GM19452 (cell line): ENCODE results near the gene SFXN3.

Experiments used
- ATAC-seq: cut with Tn5 transposase; IDR thresholded peaks from one replicate; pipeline ENCODE4 v1.9.1; 2021; ENCODE audit not compliant: unreplicated experiment

Gene SFXN3

GRCh38 chr10:101000127-101000914, 30.7 kb upstream of the SFXN3 start:
- no peak for ATAC-seq

GRCh38 chr10:101000915-101001658, 29.9 kb upstream of the SFXN3 start:
- ATAC-seq, result no peak

GRCh38 chr10:101001659-101002035, 29.4 kb upstream of the SFXN3 start:
- ATAC-seq, result no peak

- no peak for ATAC-seq
These were observed 28.6 kb upstream of the SFXN3 start for GRCh38 chr10:101002456-101002855.

GRCh38 chr10:101003639-101004206, 27.3 kb upstream of the SFXN3 start:
- no peak for ATAC-seq

GRCh38 chr10:101005361-101005760, 25.7 kb upstream of the SFXN3 start:
- ATAC-seq, result no peak

GRCh38 chr10:101005869-101006567, 25.0 kb upstream of the SFXN3 start:
- ATAC-seq, result no peak

- ATAC-seq, result no peak
These were observed 24.4 kb upstream of the SFXN3 start for GRCh38 chr10:101006593-101007098.

- ATAC-seq, result no peak
These were observed 23.8 kb upstream of the SFXN3 start for GRCh38 chr10:101007099-101007711.

GRCh38 chr10:101007915-101008822, 22.9 kb upstream of the SFXN3 start:
- ATAC-seq, result no peak

GRCh38 chr10:101008823-101009423, 22.1 kb upstream of the SFXN3 start:
- no peak for ATAC-seq

- ATAC-seq, result no peak
These were observed 20.7 kb upstream of the SFXN3 start for GRCh38 chr10:101010329-101010728.

GRCh38 chr10:101011517-101012423, 19.3 kb upstream of the SFXN3 start:
- ATAC-seq, result no peak

- ATAC-seq, result no peak
These were observed 18.3 kb upstream of the SFXN3 start for GRCh38 chr10:101012525-101013364.

GRCh38 chr10:101013365-101013825, 17.6 kb upstream of the SFXN3 start:
- no peak for ATAC-seq

- no peak for ATAC-seq
These were observed 16.7 kb upstream of the SFXN3 start for GRCh38 chr10:101014230-101014884.
